Activated CD4-positive, alpha-beta T cell treated with anti-CD3 and anti-CD28 coated beads, Interleukin-2, amount 10 ng/mL, durations not matched to agents 24 days and 14 days (primary cell): ENCODE results near the gene SPI1. TPM values are rescaled to one million over a fixed set of nuclear protein-coding genes. Genes with fewer than 3 reads are reported as not detected.
A peak's percentile ranks its signal among the peaks of the same experiment; 100 is the strongest.

ENCODE experiments used
- DNase-seq: peaks from one replicate; pipeline ENCODE4 v3.0.0; 2022
- H3K27ac Mint-ChIP-seq: one replicate; pipeline ENCODE4 v1.8.0; 2022; ENCODE audit warnings: mild to moderate bottlenecking, mixed read lengths
- H3K27me3 Mint-ChIP-seq: one replicate; pipeline ENCODE4 v1.8.0; 2022; ENCODE audit warnings: mixed read lengths
- H3K36me3 Mint-ChIP-seq: one replicate; pipeline ENCODE4 v1.8.0; 2022; ENCODE audit warnings: low read depth, mild to moderate bottlenecking, mixed read lengths
- H3K4me1 Mint-ChIP-seq: one replicate; pipeline ENCODE4 v1.8.0; 2021; ENCODE audit warnings: mixed read lengths
- H3K4me3 Mint-ChIP-seq: one replicate; pipeline ENCODE4 v1.8.0; 2022; ENCODE audit warnings: mild to moderate bottlenecking, moderate library complexity, mixed read lengths
- H3K9me3 Mint-ChIP-seq: one replicate; pipeline ENCODE4 v1.8.0; 2021; ENCODE audit warnings: mixed read lengths
- intact Hi-C: fragments of 100-400 bp; cut with micrococcal nuclease; formaldehyde crosslinking; loops from one replicate; pipeline ENCODE4 v1.15.1; 2023
- total RNA-seq: library from RNA; stranded (reverse); gene quantifications from 2 replicates; pipeline ENCODE4 v1.2.3, GENCODE V29; 2022

The SPI1 gene
- total RNA-seq: not detected in 2 replicates

- intact Hi-C loops: no loop called here
- Mint-ChIP-seq H3K36me3 (no peaks in the 10 kb centered on the region), H3K9me3 (no peaks in the 10 kb centered on the region), H3K4me1 (peaks cover 12% of the 10 kb centered on the region), H3K27ac (no peak within 1 kb of the TSS), H3K4me3 (no peak within 1 kb of the TSS), H3K27me3 (no peaks in the 10 kb centered on the region)
- DNase-seq: no peak
These were observed at the start of gene SPI1 for GRCh38 chr11:47378010-47378835. Gene SPI1 (minus strand): TSS chr11:47378547. CDS start chr11:47378353, 194 bp downstream.

- Mint-ChIP-seq H3K4me3 (peak within 1 kb of the TSS; percentile 100), H3K36me3 (peaks cover 33% of the 10 kb centered on the region)
These were observed 48.0 kb upstream of the SPI1 start, which contains the start of gene PSMC3 for GRCh38 chr11:47426062-47426956. Gene PSMC3 (minus strand): TSS chr11:47426439. CDS start chr11:47426279, 160 bp downstream.

GRCh38 chr11:47425611-47426010 lies 47.3 kb upstream of the SPI1 start:
- Mint-ChIP-seq H3K4me3 (peak overlapping the region; percentile 100), H3K27ac (peak overlapping the region; percentile 99), H3K9me3 (no peaks in the 10 kb centered on the region), H3K27me3 (no peaks in the 10 kb centered on the region), H3K4me1 (peaks cover 19% of the 10 kb centered on the region), H3K36me3 (peaks cover 37% of the 10 kb centered on the region)
- intact Hi-C loops: loop anchor here (1.0 to 2.0 kb wide), 5 partner anchors 17 to 725 kb away; partner anchors contain the start of genes ARFGAP2, ARHGAP1, CELF1 and SLC39A13
- peak; percentile 67 for DNase-seq

More at GRCh38 chr11:47426062-47426956, 48.0 kb upstream of the SPI1 start, which contains the start of gene PSMC3:
- intact Hi-C loops: loop anchor here (1.0 to 2.0 kb wide), 5 partner anchors 18 to 726 kb away; partner anchors contain the start of genes ARFGAP2, ARHGAP1, CELF1 and SLC39A13
- H3K27ac Mint-ChIP-seq: peak within 1 kb of the TSS; percentile 99
- no peaks in the 10 kb centered on the region for H3K9me3 Mint-ChIP-seq
- H3K27me3 Mint-ChIP-seq: no peaks in the 10 kb centered on the region
- DNase-seq: peak; percentile 100
- peaks cover 19% of the 10 kb centered on the region for H3K4me1 Mint-ChIP-seq

GRCh38 chr11:47418454-47419259 lies 40.3 kb upstream of the SPI1 start:
- Mint-ChIP-seq H3K27ac (no peak overlapping the region), H3K4me3 (no peak overlapping the region), H3K27me3 (no peaks in the 10 kb centered on the region), H3K36me3 (peaks cover 54% of the 10 kb centered on the region), H3K4me1 (peaks cover 2% of the 10 kb centered on the region), H3K9me3 (no peaks in the 10 kb centered on the region)
- no peak for DNase-seq
- intact Hi-C loops: no loop called here

GRCh38 chr11:47417712-47418111 lies 39.4 kb upstream of the SPI1 start:
- Mint-ChIP-seq H3K36me3 (peaks cover 54% of the 10 kb centered on the region), H3K4me1 (peaks cover 2% of the 10 kb centered on the region), H3K9me3 (no peaks in the 10 kb centered on the region), H3K27ac (no peak overlapping the region), H3K27me3 (no peaks in the 10 kb centered on the region), H3K4me3 (no peak overlapping the region)
- intact Hi-C loops: no loop called here
- no peak for DNase-seq

- H3K36me3 Mint-ChIP-seq: peaks cover 44% of the 10 kb centered on the region
- intact Hi-C loops: no loop called here
- H3K27ac Mint-ChIP-seq: no peak overlapping the region
- DNase-seq: no peak
- peaks cover 2% of the 10 kb centered on the region for H3K4me1 Mint-ChIP-seq
- no peaks in the 10 kb centered on the region for H3K9me3 Mint-ChIP-seq
- no peak overlapping the region for H3K4me3 Mint-ChIP-seq
- H3K27me3 Mint-ChIP-seq: no peaks in the 10 kb centered on the region
These were observed 37.7 kb upstream of the SPI1 start for GRCh38 chr11:47415949-47416472.

GRCh38 chr11:47415091-47415854 lies 36.9 kb upstream of the SPI1 start:
- no peaks in the 10 kb centered on the region for H3K27me3 Mint-ChIP-seq
- peaks cover 40% of the 10 kb centered on the region for H3K36me3 Mint-ChIP-seq
- no peak overlapping the region for H3K4me3 Mint-ChIP-seq
- H3K9me3 Mint-ChIP-seq: no peaks in the 10 kb centered on the region
- peaks cover 2% of the 10 kb centered on the region for H3K4me1 Mint-ChIP-seq
- no peak for DNase-seq
- no peak overlapping the region for H3K27ac Mint-ChIP-seq
- intact Hi-C loops: no loop called here

- no peaks in the 10 kb centered on the region for H3K4me1 Mint-ChIP-seq
- no peak overlapping the region for H3K27ac Mint-ChIP-seq
- intact Hi-C loops: no loop called here
- H3K36me3 Mint-ChIP-seq: peaks cover 35% of the 10 kb centered on the region
- no peaks in the 10 kb centered on the region for H3K9me3 Mint-ChIP-seq
- no peaks in the 10 kb centered on the region for H3K27me3 Mint-ChIP-seq
- no peak for DNase-seq
- no peak overlapping the region for H3K4me3 Mint-ChIP-seq
These were observed 36.3 kb upstream of the SPI1 start for GRCh38 chr11:47414685-47415070.

GRCh38 chr11:47413908-47414684 lies 35.7 kb upstream of the SPI1 start:
- intact Hi-C loops: no loop called here

GRCh38 chr11:47413351-47413750 lies 35.0 kb upstream of the SPI1 start:
- Mint-ChIP-seq H3K36me3 (peaks cover 27% of the 10 kb centered on the region), H3K4me1 (peaks cover 6% of the 10 kb centered on the region), H3K9me3 (no peaks in the 10 kb centered on the region), H3K4me3 (no peak overlapping the region), H3K27ac (no peak overlapping the region), H3K27me3 (no peaks in the 10 kb centered on the region)
- intact Hi-C loops: no loop called here
- no peak for DNase-seq

More at GRCh38 chr11:47413908-47414684, 35.7 kb upstream of the SPI1 start:
- Mint-ChIP-seq H3K27ac (peak overlapping the region; percentile 38), H3K4me3 (no peak overlapping the region), H3K4me1 (peaks cover 2% of the 10 kb centered on the region), H3K36me3 (peaks cover 31% of the 10 kb centered on the region), H3K9me3 (no peaks in the 10 kb centered on the region), H3K27me3 (no peaks in the 10 kb centered on the region)
- no peak for DNase-seq

GRCh38 chr11:47411884-47412746 lies 33.8 kb upstream of the SPI1 start:
- intact Hi-C loops: no loop called here
- Mint-ChIP-seq H3K4me1 (peaks cover 13% of the 10 kb centered on the region), H3K9me3 (no peaks in the 10 kb centered on the region)

More at GRCh38 chr11:47411884-47412746, 33.8 kb upstream of the SPI1 start:
- H3K4me3 Mint-ChIP-seq: no peak overlapping the region
- peaks cover 19% of the 10 kb centered on the region for H3K36me3 Mint-ChIP-seq
- no peak overlapping the region for H3K27ac Mint-ChIP-seq
- no peaks in the 10 kb centered on the region for H3K27me3 Mint-ChIP-seq
- peak; percentile 90 for DNase-seq
